HG02870 (cell line): ENCODE results near the gene LIN37.
A peak's percentile ranks its signal among the peaks of the same experiment; 100 is the strongest.

Experiments
- ATAC-seq: cut with Tn5 transposase; IDR thresholded peaks from one replicate; pipeline ENCODE4 v1.9.1; 2021; ENCODE audit warnings: mild to moderate bottlenecking, moderate library complexity; ENCODE audit not compliant: unreplicated experiment

Gene LIN37

GRCh38 chr19:35748106-35749020 lies at the start of gene LIN37:
Gene LIN37, plus strand, starts transcription at chr19:35748576. Its CDS starts 149 bp downstream, at chr19:35748725.
- peak; percentile 60 for ATAC-seq

- peak; percentile 93 for ATAC-seq
These were observed 46.0 kb upstream of the LIN37 start for GRCh38 chr19:35702223-35703012.

GRCh38 chr19:35703343-35703742 lies 45.0 kb upstream of the LIN37 start:
- ATAC-seq: no peak

GRCh38 chr19:35704218-35704617 lies 44.2 kb upstream of the LIN37 start, which contains the start of gene ZBTB32:
Gene ZBTB32, plus strand, starts transcription at chr19:35704558. Its CDS starts 10,069 bp downstream, at chr19:35714627.
- no peak for ATAC-seq

- no peak for ATAC-seq
These were observed 40.0 kb upstream of the LIN37 start for GRCh38 chr19:35708391-35708790.

GRCh38 chr19:35710784-35711723 lies 37.3 kb upstream of the LIN37 start:
- no peak for ATAC-seq

- ATAC-seq: no peak
These were observed 35.5 kb upstream of the LIN37 start for GRCh38 chr19:35712567-35713505.

- no peak for ATAC-seq
These were observed 34.9 kb upstream of the LIN37 start for GRCh38 chr19:35713506-35713850.

GRCh38 chr19:35713904-35714495 lies 34.4 kb upstream of the LIN37 start:
- ATAC-seq: no peak

- no peak for ATAC-seq
These were observed 33.6 kb upstream of the LIN37 start for GRCh38 chr19:35714601-35715354.

GRCh38 chr19:35715355-35715809 lies 33.0 kb upstream of the LIN37 start:
- no peak for ATAC-seq

- ATAC-seq: no peak
These were observed 32.2 kb upstream of the LIN37 start for GRCh38 chr19:35715981-35716800.

GRCh38 chr19:35716801-35717664 lies 31.3 kb upstream of the LIN37 start:
- peak; percentile 53 for ATAC-seq

- ATAC-seq: no peak
These were observed 30.6 kb upstream of the LIN37 start, which contains the start of gene KMT2B for GRCh38 chr19:35717665-35718344. Gene KMT2B, plus strand, starts transcription at chr19:35718003. Its CDS starts 16 bp downstream, at chr19:35718019.

- ATAC-seq: no peak
These were observed 29.9 kb upstream of the LIN37 start for GRCh38 chr19:35718345-35719041.
